ENCODE results near the gene NBDY.
"Not testable (repeated sequence)": the region's sequence is repeated elsewhere in the genome, so short reads cannot be mapped to it uniquely, and the experiment has no call there.

NBDY gene

DNA sequence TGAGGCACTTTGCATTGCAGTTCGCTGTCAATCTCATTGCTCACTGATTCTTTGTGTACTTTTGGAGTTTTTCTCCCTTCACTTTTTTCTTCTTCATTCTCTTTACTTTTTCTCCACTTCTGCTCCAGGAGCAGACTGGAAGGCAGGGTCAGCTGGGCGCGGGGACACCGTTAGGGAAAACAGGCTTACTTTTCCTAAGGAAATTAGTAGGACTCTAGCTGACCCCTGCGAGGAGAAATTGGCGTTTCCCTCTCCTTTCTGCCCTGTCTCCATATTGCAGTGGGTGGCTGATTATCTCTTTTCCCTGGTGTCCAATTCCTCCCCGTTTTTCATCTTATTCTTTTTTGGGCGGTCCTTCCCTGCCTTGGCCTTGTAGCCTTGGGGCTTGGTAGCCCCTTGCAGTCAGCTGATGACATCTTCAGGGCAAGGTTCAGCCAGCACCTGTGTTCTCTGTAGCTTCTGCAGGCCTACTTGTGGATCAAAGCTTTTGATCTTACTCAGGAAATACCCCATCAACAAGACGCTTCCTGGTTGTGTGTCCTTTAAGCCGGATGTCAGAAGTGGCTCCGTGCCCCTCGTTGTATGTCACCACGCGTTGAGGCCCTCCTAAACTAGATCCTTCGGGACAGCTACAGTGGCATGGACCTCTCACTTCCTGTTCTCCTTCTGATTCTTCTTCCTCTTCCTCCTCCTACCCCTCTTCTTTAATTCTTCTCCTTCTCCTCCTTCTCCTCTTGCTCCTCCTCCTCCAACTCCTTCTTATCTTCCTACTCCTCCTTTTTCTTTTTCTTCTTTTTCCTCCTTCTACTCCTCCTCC, 36.1 kb downstream of the NBDY start:
- no peak for DNase-seq

DNA sequence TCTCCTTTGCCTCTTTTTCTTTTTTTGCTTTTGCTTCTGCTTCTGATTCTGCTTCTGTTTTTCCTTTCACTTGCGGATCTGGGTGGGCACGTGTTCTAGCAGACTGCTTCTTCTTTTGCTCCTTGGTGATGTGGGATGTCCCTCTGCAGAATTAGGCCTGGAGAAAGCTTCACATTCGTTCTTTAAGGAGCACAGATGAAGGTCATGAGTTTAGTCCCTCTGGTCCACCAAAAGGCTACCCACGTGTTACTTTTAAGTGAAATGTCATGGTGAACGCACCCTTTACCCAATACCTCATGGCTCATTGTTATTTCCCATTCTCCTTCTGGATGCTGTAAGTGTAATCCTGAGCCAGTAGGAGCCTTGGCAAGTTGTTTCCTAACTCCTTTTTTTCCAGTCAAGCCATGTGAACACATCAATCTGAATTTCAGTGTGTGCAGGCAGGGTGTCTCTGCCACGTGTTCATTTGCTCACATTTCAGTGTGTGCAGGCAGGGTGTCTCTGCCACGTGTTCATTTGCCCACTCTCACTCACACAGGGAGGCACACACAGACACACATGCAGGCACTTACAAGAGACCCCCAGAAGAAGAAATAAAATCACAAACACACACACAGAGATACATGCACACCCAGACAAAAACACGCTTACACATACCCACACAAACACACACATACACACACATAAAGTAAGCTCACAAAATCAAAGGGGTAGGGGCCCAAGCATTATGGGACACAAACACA, 36.9 kb downstream of the NBDY start:
- no peak for DNase-seq

DNA sequence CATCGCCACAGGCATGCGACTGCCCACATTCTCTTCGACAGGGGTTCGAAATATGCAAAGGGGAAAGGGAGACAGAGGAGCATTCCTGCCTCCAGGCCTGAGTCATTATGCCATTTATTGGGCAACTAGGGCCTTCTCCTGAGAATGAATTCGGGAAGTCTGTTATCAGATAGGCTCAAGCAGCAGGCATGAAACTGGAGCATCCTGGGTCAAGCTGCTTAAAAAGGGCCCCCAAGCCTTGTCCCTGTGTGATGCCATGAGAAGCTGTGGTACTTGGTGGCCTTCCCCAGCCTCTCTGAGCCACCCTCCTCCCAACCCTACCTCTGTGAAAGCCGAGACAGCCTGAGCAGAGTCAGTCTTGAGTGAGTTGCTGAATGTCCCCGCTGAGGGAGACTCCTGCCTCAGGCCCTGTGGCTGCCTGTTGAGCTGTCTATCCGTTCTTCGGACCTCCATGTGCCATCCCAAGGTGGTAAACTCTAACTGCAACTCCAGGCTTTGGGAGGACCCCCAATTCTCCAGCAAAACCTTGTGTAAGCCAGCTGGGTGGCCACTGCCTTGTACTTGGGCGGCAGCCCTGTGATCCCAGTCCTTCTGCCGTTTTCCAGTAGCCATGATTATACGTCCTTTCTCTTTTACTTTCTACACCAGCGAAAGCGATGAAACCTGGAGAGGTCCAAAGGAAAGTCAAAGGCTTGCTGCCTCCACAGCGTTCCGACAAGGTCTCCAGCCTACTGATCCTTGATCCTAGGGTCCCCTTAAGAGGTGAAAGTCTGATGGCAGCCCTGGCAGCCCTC, 37.7 kb downstream of the NBDY start:
- DNase-seq: no peak

GRCh38 chrX:56767348-56768119, 38.5 kb downstream of the NBDY start:
- not testable (repeated sequence) for DNase-seq

GRCh38 chrX:56768120-56768660, 39.1 kb downstream of the NBDY start:
- not testable (repeated sequence) for DNase-seq

GRCh38 chrX:56772675-56773521, 43.9 kb downstream of the NBDY start:
- DNase-seq: not testable (repeated sequence)

DNA sequence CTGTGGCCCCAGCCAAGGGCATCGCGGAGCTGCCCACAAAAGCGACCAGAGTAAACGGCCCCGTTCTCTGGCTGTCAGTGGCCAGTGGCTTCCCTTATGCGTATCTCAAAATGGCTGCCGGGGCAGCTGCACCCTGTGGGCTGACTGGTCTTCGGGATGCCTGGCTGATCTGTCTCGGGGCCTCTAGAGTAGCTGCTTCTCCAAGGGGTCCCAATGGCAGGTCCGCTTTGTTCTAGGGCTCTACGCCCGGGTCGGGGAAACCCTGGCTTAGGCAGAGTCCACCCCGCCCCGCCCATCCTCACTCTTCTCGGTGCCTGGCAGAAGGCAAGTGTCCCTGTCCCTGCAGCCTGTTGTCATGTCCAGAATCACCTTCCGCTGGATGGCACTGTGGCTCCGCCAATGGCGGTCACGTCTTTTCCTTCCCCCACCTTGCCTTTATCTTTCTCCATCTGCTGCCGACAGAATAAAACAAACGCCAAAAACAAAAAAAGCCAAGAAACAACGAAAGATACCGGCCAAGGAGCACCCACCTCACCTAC, 44.5 kb downstream of the NBDY start:
- not testable (repeated sequence) for DNase-seq

DNA sequence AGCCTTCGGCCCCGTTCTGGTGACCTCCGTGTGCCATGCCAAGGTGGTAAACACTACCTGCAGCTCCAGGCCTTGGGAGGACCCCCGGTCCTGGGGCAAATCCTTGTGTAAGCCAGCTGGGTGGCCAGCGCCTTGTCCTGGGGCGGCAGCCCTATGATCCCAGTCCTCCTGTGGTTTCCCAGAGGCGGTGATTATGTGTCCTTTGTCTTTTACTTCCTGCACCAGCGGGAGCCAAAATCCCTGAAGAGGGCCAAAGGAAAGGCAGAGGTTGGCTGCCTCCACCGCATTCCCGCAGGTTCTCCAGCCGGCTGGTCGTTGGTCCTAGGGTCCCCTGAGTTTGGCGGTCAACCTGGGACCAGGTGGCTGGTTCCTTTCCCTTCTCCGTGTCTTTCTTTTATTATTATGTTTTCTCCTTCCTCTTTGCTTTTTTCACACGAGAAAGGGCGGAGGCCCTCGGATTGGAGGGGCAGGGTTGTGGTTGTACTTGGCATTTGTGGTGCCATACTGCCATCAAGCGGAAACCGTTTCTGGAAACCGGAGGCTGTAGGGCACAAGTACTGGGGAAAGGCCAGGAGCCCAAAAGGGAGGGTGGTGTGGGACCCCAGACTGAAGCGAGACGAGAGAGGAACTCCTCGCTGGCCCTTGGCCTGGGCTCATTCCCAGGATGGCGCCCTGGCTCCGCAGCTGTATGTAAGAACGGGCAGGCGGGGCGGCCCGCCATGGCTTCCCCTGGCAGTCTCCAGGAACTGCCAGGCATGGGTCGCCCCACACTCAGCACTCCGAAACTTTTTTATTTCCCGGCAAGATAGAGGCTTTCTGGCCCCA, 49.3 kb downstream of the NBDY start:
- not testable (repeated sequence) for DNase-seq

DNA sequence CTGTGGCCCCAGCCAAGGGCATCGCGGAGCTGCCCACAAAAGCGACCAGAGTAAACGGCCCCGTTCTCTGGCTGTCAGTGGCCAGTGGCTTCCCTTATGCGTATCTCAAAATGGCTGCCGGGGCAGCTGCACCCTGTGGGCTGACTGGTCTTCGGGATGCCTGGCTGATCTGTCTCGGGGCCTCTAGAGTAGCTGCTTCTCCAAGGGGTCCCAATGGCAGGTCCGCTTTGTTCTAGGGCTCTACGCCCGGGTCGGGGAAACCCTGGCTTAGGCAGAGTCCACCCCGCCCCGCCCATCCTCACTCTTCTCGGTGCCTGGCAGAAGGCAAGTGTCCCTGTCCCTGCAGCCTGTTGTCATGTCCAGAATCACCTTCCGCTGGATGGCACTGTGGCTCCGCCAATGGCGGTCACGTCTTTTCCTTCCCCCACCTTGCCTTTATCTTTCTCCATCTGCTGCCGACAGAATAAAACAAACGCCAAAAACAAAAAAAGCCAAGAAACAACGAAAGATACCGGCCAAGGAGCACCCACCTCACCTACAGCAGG, 50.0 kb downstream of the NBDY start:
- not testable (repeated sequence) for DNase-seq

DNA sequence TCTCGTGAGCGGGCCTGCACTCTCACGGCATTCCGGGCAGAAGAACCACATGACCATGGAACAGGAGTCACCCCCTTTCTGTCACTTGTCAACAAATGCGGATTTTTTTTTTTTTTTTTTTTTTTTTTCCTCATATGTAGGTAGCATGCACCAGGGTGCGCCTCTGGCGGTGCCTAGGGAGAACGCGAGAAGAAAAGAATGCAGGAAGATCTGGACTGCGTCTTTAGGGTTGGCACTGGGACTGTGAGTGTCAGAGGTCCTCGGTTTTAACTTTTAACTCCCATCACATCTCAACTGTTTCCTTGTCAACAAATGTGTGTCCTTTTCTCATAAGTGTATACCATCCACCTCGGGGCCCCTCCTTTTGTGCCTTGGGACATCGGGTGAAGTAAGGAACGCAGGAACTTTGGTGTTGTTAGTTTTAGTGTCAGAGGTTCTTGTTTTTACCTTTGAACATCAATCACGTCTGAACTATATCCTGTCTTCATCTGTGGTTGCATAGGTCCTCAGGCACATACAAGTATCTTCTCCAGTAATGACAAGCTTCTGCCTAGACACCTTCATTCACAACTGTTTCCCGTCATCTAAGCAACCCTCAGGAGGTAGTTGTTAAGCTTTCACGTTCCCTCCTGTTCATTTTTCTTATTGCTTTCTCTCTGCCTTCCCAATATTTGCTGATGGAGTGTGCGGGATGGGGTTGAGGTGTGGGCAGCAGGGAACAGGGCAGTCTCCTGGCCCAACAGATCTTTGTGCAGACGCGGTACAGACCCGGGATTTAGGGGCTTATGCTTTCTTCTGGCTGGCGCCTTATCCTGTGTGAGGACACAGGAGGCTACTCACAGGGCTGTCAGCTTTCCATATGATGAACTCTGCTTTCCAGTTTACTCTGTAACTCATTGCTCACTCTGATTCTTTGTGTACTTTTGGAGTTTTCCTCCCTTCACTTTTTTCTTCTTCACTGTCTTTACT, 51.9 kb downstream of the NBDY start:
- DNase-seq: not testable (repeated sequence)

DNA sequence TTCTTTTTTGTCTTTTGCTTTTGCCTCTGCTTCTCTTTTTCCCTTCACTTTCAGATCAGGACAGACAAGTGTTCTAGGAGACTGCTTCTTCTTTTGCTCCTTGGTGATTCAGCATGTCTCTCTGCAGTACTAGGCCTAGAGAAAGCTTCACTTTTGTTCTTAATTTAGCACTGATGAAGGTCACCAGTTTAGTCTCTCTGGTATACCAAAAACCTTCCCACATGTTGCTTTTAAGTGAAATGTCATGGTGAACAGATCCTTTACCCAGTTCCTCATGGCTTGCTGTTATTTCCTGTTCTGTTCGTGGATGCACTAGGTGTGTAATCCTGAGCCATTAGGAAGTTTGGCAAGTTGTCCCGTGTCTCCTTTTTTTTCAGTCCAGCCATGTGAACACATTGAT, 53.3 kb downstream of the NBDY start:
- DNase-seq: no peak

DNA sequence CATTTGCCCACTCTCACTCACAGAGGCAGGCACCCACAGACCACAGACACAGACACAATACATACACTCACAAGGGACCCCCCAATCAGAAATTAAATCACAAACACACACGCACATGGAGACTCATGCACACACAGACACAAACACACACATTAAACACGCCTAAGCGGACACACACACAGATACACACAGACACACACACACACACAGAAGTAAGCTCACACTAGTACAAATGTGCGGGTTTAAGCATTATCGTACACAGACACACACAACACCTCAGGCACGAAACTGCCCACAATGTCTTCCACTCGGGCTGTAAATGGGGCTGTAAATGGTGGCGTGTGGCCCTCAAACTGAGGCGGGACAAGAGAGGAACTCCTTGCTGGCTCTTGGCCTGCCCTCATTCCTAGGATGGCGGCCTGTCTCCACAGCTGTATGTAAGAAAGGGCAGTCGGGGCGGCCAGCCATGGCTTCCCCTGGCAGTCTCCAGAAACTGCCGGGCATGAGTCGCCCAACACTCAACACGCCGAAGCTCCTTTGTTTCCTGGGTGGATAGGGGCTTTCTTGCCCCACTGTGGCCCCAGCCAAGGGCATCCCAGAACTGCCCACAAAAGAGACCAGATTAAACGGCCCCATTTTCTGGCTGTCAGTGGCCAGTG, 53.9 kb downstream of the NBDY start:
- no peak for DNase-seq

DNA sequence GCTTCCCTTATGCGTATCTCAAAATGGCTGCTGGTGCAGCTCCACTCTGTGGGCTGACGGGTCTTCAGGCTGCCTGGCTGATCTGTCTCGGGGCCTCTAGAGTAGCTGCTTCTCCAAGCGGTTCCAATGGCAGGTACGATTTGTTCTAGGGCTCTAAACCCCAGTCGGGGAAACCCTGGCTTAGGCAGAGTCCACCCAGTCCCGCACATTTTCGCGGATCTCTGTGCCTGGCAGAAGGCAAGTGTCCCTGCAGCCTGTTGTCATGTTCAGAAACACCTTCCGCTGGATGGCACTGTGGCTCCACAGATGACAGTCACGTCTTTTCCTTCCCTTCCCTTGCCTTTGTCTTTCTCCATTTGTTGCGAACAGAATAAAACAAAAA, 54.4 kb downstream of the NBDY start:
- no peak for DNase-seq

GRCh38 chrX:56783996-56784620, 55.1 kb downstream of the NBDY start:
- DNase-seq: no peak

DNA sequence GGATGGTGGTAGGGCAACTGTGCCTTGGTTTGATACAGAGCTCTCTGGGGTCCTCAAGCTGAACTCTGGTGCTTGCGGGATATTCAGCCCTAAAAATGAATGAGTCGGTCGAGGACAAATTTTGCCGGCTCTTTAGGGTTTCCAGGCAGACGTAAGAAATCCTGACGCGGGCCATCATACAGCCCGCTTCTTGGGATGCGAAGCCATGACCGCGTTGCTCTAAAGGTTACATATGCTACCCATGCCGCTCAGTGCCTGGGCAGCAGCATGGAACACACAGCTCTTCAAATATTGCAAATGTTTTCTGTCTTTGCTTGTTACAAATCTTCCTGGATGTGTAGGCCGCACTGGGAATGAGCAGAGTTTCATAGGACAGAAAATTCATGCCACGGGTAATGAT, 55.6 kb downstream of the NBDY start:
- no peak for DNase-seq

- no peak for DNase-seq
Observed at GRCh38 chrX:56785442-56785841, 56.4 kb downstream of the NBDY start.

Data from right forelimb (tissue), 1 donor.